Fibroblast of pulmonary artery (primary cell): ENCODE measurements around the gene AOPEP.

Source experiments
- DNase-seq: peaks from one replicate; pipeline ENCODE4 v3.0.0-alpha.2; 2010; ENCODE audit warnings: low read depth
- H3K4me3 ChIP-seq: replicated peaks from 2 replicates; pipeline ENCODE4 v1.5.1; 2011; ENCODE audit warnings: low read depth, mild to moderate bottlenecking, control low read depth, low read length, moderate library complexity
- TF ChIP-seq, protein P1 (sequence below): IDR thresholded peaks from 2 replicates; pipeline ENCODE4 v1.5.1; 2011; ENCODE audit warnings: mild to moderate bottlenecking, control low read depth, low read length, inconsistent platforms; ENCODE audit errors: missing control alignments

The AOPEP gene

DNA sequence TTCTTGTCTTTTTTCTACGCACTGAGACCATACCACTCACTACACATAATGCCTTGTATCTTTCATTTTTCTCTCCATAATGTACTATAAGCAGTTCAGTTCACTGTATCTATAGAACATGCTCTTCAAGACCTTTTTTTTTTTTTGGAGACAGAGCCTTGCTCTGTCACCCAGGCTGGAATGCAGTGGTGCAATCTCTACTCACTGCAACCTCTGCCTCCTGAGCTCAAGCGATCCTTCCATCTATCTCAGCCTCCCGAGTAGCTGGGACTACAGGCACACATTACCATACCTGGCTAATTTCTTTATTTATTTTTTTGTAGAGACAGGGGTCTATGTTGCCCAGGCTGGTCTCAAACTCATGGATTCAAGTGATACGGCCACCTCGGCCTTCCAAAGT is 382.3 kb downstream of the AOPEP start:
- TF ChIP-seq, protein P1, sequence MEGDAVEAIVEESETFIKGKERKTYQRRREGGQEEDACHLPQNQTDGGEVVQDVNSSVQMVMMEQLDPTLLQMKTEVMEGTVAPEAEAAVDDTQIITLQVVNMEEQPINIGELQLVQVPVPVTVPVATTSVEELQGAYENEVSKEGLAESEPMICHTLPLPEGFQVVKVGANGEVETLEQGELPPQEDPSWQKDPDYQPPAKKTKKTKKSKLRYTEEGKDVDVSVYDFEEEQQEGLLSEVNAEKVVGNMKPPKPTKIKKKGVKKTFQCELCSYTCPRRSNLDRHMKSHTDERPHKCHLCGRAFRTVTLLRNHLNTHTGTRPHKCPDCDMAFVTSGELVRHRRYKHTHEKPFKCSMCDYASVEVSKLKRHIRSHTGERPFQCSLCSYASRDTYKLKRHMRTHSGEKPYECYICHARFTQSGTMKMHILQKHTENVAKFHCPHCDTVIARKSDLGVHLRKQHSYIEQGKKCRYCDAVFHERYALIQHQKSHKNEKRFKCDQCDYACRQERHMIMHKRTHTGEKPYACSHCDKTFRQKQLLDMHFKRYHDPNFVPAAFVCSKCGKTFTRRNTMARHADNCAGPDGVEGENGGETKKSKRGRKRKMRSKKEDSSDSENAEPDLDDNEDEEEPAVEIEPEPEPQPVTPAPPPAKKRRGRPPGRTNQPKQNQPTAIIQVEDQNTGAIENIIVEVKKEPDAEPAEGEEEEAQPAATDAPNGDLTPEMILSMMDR, result no peak
- DNase-seq, result no peak

DNA sequence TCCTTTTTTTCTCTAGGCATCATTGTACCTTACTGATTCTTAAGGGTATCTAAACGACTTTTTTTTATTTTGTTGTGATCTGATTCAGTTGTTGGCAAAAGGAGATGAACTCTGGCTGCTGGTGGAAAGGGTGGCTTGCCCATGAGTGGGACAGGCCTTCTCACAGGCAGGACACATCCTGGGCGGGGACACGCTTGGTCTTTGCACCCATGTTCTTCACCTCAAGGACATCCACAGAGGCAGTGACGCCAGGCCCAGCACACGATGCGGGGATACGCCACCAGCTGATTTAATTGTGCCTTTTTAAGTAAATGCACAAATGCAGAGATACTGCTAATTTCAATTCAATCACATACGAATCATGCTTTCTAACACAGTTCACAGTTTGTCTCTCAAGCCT is 383.0 kb downstream of the AOPEP start:
- no peak for DNase-seq
- TF ChIP-seq, protein P1, result no peak
- no peak overlapping the region for H3K4me3 ChIP-seq

More for the DNA sequence above, 382.3 kb downstream of the AOPEP start:
- H3K4me3 ChIP-seq, result no peak overlapping the region

DNA sequence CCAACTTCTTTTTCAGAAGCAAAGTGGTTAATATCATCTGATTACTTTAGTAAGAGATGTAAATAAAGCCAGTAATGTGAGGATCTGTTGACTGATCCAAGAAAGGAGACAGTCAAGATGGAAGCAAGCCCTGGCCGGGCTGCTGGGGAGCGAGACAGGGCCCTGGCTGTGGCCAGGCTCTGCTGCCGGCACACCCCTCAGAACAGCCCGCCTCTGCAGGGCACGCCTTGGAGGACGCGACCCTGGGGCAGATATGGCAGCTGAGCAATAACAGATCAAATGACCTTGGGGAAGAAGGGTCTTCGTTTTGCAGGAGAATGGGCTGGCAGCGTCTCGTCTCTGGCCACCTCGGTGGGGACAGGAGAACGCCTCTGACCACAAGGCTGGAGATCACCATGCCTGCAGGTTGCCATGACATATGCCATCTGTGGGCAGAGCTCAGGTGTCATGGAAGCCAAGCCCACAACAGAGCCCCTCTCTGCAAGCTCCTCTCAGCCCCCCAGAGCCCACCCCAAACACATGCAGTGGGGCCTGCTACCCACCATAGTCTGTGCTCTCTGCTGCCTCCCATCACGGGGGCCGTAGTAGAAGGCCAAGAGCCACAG is 384.5 kb downstream of the AOPEP start:
- no peak overlapping the region for H3K4me3 ChIP-seq
- no peak for DNase-seq
- TF ChIP-seq, protein P1, result no peak

DNA sequence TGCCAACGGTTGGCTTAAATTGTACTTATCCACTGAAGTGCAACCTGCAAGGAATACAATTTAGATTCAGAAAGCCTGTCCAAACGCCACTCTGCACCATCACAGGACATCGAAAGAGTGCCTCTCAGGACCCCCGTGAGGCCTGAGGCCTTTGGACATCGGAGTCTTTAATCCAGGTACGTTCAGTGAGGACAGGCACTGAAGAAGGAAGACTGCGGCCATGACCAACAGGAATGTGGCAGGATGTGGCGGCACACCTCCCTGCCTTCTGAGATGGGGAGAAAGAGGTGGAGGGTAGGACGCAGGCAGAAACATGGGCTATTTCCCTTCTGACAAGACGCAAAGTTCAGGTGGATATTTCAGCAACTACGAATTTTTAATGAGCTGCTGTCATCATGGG is 385.2 kb downstream of the AOPEP start:
- no peak for DNase-seq
- TF ChIP-seq, protein P1, result no peak

DNA sequence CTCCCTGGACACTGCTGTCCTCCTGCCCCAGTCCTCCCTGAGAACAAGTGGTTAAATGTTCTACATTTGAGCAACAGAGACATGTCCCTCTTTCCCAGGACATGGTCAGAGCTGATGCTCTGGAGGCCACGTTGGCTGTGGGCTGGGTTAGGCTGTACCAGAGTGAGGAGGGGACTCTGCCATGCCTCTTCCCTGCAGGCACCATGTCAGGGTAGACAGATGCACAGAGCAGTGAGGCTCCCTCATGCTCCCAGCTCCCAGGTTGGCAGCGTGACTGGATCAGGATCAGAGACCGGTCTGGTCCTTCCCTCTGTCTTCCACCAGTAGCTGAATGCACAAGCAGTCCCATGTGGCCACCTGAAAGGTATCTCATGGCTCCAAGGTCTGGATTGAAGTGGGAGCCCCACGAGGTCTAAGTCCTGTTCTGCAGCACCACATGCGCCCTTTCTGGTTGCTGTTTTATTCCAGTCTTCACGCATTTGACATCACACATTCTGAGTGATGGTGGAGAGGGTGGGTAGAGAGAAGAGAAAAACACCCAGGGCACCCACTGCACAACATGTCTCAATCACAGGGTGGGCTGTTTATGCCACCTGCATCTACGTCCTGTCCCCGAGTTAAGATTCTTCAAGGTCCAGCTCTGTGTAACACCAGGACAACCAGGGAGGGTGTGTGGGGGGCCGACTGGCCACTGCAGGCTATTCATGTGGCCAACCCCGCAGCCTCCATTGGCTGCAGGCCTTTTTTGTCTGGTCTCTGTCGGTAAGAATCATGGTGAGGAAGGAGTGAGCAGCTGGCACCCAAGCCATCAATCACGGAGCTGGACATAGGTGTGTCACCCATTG is 386.2 kb downstream of the AOPEP start:
- TF ChIP-seq, protein P1, result no peak
- H3K4me3 ChIP-seq, result no peak overlapping the region
- DNase-seq, result no peak

More for the DNA sequence above, 385.2 kb downstream of the AOPEP start:
- H3K4me3 ChIP-seq, result no peak overlapping the region

DNA sequence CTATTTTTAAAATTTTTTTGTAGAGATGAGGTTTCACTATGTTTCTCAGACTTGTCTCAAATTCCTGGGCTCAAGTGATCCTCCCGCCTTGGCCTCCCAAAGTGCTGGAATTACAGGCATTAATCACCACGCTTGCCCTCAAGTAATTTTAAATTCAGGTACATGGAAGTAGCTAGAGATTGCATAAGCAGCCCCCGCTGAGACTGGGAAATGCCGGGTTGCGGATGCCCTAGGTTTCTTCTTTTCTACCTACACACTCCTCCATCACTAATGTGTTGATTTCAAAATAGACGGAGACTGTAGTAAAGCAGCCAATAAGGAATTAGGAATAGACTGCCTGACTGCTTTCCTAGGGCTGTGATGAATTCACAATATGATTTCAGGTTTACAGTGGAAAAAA is 388.6 kb downstream of the AOPEP start:
- TF ChIP-seq, protein P1, result no peak
- no peak overlapping the region for H3K4me3 ChIP-seq
- no peak for DNase-seq
